ENCODE results near the gene DHX34.
"Not testable (repeated sequence)": the region's sequence is repeated elsewhere in the genome, so short reads cannot be mapped to it uniquely, and the experiment has no call there.

DHX34 gene

GRCh38 chr19:47352095-47352494 lies 3.0 kb downstream of the DHX34 start:
- Histone ChIP-seq H3K4me2 (ENCODE audit: low read length) (no peak overlapping the region), H3K27me3 (ENCODE audit: control insufficient read depth, insufficient read depth, low read length) (no peaks in the 10 kb centered on the region), H3K4me3 (ENCODE audit: low read length) (no peak overlapping the region), H3K36me3 (ENCODE audit: insufficient read depth, low read length) (peaks cover 39% of the 10 kb centered on the region), H3K9me3 (replicated peaks; ENCODE audit: low read length) (no peaks in the 10 kb centered on the region), H3K9ac (ENCODE audit: low read depth, low read length) (no peak overlapping the region), H3K4me1 (ENCODE audit: control insufficient read depth, insufficient read depth, low read length) (peaks cover 3% of the 10 kb centered on the region)

DNA sequence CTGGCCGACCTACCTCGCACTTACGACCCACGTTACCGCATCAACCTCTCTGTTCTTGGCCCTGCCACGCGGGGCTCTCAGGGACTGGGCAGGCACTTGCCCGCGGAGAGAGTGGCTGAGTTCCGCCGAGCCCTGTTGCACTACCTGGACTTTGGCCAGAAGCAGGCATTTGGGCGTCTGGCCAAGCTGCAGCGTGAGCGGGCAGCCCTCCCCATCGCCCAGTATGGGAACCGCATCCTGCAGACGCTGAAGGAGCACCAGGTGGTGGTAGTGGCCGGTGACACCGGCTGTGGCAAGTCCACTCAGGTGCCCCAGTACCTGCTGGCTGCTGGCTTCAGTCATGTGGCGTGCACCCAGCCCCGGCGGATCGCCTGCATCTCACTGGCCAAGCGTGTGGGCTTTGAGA lies 4.2 kb downstream of the DHX34 start:
- no peak overlapping the region for H3K4me2 ChIP-seq (ENCODE audit: low read length)
- H3K27me3 ChIP-seq (ENCODE audit: control insufficient read depth, insufficient read depth, low read length), result no peaks in the 10 kb centered on the region
- H3K36me3 ChIP-seq (ENCODE audit: insufficient read depth, low read length), result peaks cover 51% of the 10 kb centered on the region
- no peak overlapping the region for H3K9ac ChIP-seq (ENCODE audit: low read depth, low read length)
- H3K9me3 ChIP-seq (replicated peaks; ENCODE audit: low read length), result no peaks in the 10 kb centered on the region
- H3K4me1 ChIP-seq (ENCODE audit: control insufficient read depth, insufficient read depth, low read length), result peaks cover 3% of the 10 kb centered on the region
- no peak overlapping the region for H3K4me3 ChIP-seq (ENCODE audit: low read length)

DNA sequence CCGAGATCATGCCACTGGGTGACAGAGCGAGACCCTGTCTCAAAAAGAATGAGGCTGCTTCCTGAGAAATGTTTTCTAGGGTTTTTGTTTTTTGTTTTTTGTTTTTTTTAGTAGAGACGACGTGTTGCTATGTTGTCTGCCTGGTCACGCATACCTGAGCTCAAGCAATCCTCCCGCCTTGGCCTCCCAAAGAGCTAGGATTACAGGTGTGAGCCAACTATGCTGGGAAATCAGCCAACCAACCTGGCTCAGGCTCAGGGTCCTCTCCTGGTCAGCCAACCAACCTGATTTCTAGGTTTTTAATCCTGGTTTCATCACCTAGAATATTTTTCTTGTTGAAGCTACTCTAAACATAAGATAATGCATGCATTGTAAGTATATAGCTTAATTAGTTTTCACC lies 7.8 kb downstream of the DHX34 start:
- Histone ChIP-seq H3K9me3 (replicated peaks; ENCODE audit: low read length) (no peaks in the 10 kb centered on the region), H3K4me3 (ENCODE audit: low read length) (no peak overlapping the region), H3K27me3 (ENCODE audit: control insufficient read depth, insufficient read depth, low read length) (no peaks in the 10 kb centered on the region), H3K36me3 (ENCODE audit: insufficient read depth, low read length) (peaks cover 77% of the 10 kb centered on the region), H3K9ac (ENCODE audit: low read depth, low read length) (no peak overlapping the region), H3K4me2 (ENCODE audit: low read length) (no peak overlapping the region), H3K4me1 (ENCODE audit: control insufficient read depth, insufficient read depth, low read length) (no peaks in the 10 kb centered on the region)

DNA sequence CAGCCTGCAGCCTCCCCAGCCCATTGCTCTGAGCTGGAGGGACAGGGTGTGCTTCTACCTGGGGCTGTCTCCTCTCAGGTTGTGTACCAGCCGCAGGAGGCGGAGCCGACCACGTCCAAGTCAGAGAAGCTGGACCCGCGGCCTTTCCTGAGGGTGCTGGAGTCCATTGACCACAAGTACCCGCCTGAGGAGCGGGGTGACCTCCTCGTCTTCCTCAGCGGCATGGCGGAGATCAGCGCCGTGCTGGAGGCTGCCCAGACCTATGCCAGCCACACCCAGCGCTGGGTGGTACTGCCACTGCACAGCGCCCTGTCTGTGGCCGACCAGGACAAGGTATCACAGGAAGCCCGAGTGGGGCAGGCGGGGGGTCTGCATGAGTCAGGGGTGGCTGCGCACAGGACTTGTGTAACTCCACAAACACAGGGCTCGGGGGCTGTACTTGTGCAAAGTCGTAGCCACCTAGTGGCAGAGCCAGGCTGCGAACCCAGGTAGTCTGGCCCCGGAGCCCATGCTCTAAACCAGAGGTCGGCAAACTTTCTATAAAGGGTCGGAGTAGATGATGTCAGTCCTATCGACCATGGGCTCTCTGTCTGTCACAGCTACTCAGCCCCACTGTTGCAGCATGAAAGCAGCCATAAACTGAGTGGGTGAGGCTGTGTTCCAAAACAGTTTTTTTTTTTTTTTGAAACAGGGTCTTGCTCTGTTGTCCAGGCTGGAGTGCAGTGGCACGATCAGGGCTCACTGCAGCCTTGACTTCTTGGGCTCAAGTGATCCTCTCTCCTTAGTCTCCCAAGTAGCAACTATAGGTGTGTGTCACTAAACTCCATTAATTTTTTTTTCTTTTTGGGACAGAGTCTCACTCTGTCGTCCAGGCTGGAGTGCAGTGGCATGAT lies 8.9 kb downstream of the DHX34 start:
- H3K36me3 ChIP-seq (ENCODE audit: insufficient read depth, low read length), result peaks cover 71% of the 10 kb centered on the region
- no peak overlapping the region for H3K9ac ChIP-seq (ENCODE audit: low read depth, low read length)
- H3K4me3 ChIP-seq (ENCODE audit: low read length), result no peak overlapping the region
- no peaks in the 10 kb centered on the region for H3K9me3 ChIP-seq (replicated peaks; ENCODE audit: low read length)
- no peaks in the 10 kb centered on the region for H3K27me3 ChIP-seq (ENCODE audit: control insufficient read depth, insufficient read depth, low read length)
- H3K4me1 ChIP-seq (ENCODE audit: control insufficient read depth, insufficient read depth, low read length), result no peaks in the 10 kb centered on the region
- H3K4me2 ChIP-seq (ENCODE audit: low read length), result no peak overlapping the region

DNA sequence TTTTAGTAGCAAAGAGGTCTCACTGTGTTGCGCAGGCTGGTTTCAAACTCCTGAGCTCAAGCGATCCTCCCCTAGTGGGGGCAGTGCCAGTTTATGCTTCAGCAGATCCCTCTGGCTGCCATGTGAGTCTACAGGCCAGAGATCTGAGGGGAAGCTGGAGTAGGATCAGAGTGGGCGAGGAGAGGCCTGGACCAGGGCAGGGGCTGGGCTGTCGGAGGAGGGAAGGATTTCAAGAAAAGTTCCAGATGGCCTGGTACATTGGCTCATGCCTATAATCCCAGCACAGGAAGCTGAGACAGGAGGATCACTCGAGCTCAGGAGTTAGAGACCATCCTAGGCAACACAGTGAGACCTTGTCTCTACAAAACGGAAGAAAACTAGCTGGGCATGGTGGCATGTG lies 9.8 kb downstream of the DHX34 start:
- no peak overlapping the region for H3K4me3 ChIP-seq (ENCODE audit: low read length)
- peaks cover 69% of the 10 kb centered on the region for H3K36me3 ChIP-seq (ENCODE audit: insufficient read depth, low read length)
- no peak overlapping the region for H3K9ac ChIP-seq (ENCODE audit: low read depth, low read length)
- no peaks in the 10 kb centered on the region for H3K27me3 ChIP-seq (ENCODE audit: control insufficient read depth, insufficient read depth, low read length)
- H3K4me2 ChIP-seq (ENCODE audit: low read length), result no peak overlapping the region
- H3K9me3 ChIP-seq (replicated peaks; ENCODE audit: low read length), result no peaks in the 10 kb centered on the region
- H3K4me1 ChIP-seq (ENCODE audit: control insufficient read depth, insufficient read depth, low read length), result peaks cover 6% of the 10 kb centered on the region

DNA sequence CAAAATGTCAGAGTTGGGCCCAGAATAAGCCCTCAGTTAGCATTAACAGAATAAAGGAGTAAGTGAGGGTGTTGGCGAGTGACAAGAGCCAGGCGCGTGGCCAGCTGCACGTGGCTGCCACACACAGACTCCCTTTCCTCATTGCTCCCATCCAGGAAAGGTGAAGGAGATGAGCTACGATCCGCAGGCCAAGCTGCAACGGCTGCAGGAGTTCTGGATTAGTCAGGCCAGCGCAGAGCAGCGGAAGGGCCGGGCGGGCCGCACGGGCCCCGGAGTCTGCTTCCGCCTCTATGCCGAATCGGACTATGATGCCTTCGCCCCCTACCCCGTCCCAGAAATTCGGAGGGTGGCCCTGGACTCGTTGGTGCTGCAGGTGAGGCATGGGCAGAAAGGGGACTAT lies 13.2 kb downstream of the DHX34 start:
- peaks cover 62% of the 10 kb centered on the region for H3K36me3 ChIP-seq (ENCODE audit: insufficient read depth, low read length)
- H3K4me1 ChIP-seq (ENCODE audit: control insufficient read depth, insufficient read depth, low read length), result peaks cover 14% of the 10 kb centered on the region
- H3K27me3 ChIP-seq (ENCODE audit: control insufficient read depth, insufficient read depth, low read length), result no peaks in the 10 kb centered on the region
- H3K4me2 ChIP-seq (ENCODE audit: low read length), result no peak overlapping the region
- H3K9ac ChIP-seq (ENCODE audit: low read depth, low read length), result no peak overlapping the region
- H3K9me3 ChIP-seq (replicated peaks; ENCODE audit: low read length), result no peaks in the 10 kb centered on the region
- no peak overlapping the region for H3K4me3 ChIP-seq (ENCODE audit: low read length)

GRCh38 chr19:47363758-47364531 lies 14.8 kb downstream of the DHX34 start:
- H3K4me2 ChIP-seq (ENCODE audit: low read length), result peak overlapping the region; percentile 28

GRCh38 chr19:47365455-47365854 lies 16.3 kb downstream of the DHX34 start:
- peaks cover 49% of the 10 kb centered on the region for H3K36me3 ChIP-seq (ENCODE audit: insufficient read depth, low read length)
- H3K27me3 ChIP-seq (ENCODE audit: control insufficient read depth, insufficient read depth, low read length); H3K9ac ChIP-seq (ENCODE audit: low read depth, low read length); H3K9me3 ChIP-seq (replicated peaks; ENCODE audit: low read length); H3K4me3 ChIP-seq (ENCODE audit: low read length); H3K4me2 ChIP-seq (ENCODE audit: low read length): not testable (repeated sequence)
- H3K4me1 ChIP-seq (ENCODE audit: control insufficient read depth, insufficient read depth, low read length), result peaks cover 23% of the 10 kb centered on the region

More at GRCh38 chr19:47363758-47364531, 14.8 kb downstream of the DHX34 start:
- Histone ChIP-seq H3K36me3 (ENCODE audit: insufficient read depth, low read length) (peaks cover 50% of the 10 kb centered on the region), H3K4me1 (ENCODE audit: control insufficient read depth, insufficient read depth, low read length) (peaks cover 14% of the 10 kb centered on the region), H3K4me3 (ENCODE audit: low read length) (no peak overlapping the region), H3K27me3 (ENCODE audit: control insufficient read depth, insufficient read depth, low read length) (no peaks in the 10 kb centered on the region), H3K9me3 (replicated peaks; ENCODE audit: low read length) (no peaks in the 10 kb centered on the region), H3K9ac (ENCODE audit: low read depth, low read length) (no peak overlapping the region)

DNA sequence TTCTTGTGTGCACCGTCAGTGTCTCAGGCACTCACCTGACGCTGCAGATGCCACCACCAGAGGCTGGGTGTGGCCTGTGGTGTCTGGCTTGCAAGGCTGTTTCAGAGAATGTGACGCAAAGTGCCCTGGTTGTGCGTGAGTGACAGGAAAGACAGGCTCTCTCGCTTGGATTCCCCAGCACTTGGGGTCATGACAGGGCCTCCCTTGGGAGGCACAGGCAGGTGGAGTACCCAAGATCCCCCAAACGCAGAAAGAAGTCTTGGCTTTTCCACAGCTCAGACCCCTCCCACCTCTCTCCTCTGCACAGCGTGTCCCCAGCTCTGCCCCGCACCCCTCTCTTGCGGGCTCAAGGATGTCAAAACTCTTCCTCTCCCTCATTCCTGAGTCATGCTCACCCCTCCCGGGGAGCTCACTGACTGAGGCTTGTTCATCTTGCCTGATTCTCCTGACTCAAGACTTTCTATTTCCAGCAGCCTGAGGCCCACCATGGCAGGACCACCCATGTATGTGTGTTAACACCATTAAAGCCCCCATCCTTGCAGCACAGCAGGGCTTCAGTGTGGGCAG lies 21.0 kb downstream of the DHX34 start:
- peaks cover 56% of the 10 kb centered on the region for H3K36me3 ChIP-seq (ENCODE audit: insufficient read depth, low read length)

DNA sequence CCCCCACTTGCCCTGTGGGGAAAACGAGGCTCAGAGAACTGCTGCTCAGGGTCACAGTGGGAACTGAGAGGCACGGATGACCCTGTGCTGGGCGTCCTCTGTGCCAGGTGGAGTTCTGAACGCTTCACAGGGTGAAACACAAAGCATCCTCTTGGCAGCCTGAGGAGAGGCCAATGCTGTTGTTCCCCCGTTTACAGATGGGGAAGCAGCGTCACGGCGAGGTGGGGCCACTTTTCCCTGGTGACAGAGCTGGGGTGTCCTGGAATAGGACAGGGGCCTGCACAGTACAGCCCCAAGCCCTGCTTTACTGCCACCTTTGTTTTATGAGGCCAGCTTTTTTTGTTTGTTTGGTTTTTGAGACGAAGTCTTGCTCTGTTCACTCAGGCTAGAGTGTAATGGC lies 22.1 kb downstream of the DHX34 start:
- H3K4me2 ChIP-seq (ENCODE audit: low read length), result no peak overlapping the region
- H3K9me3 ChIP-seq (replicated peaks; ENCODE audit: low read length), result no peaks in the 10 kb centered on the region
- peaks cover 17% of the 10 kb centered on the region for H3K4me1 ChIP-seq (ENCODE audit: control insufficient read depth, insufficient read depth, low read length)
- H3K27me3 ChIP-seq (ENCODE audit: control insufficient read depth, insufficient read depth, low read length), result no peaks in the 10 kb centered on the region
- peaks cover 62% of the 10 kb centered on the region for H3K36me3 ChIP-seq (ENCODE audit: insufficient read depth, low read length)
- H3K4me3 ChIP-seq (ENCODE audit: low read length), result no peak overlapping the region
- no peak overlapping the region for H3K9ac ChIP-seq (ENCODE audit: low read depth, low read length)

More for the DNA sequence above, 21.0 kb downstream of the DHX34 start:
- no peak overlapping the region for H3K4me3 ChIP-seq (ENCODE audit: low read length)
- no peaks in the 10 kb centered on the region for H3K27me3 ChIP-seq (ENCODE audit: control insufficient read depth, insufficient read depth, low read length)
- H3K4me2 ChIP-seq (ENCODE audit: low read length), result peak overlapping the region; percentile 43
- H3K9ac ChIP-seq (ENCODE audit: low read depth, low read length), result no peak overlapping the region
- H3K4me1 ChIP-seq (ENCODE audit: control insufficient read depth, insufficient read depth, low read length), result peaks cover 17% of the 10 kb centered on the region
- H3K9me3 ChIP-seq (replicated peaks; ENCODE audit: low read length), result no peaks in the 10 kb centered on the region

DNA sequence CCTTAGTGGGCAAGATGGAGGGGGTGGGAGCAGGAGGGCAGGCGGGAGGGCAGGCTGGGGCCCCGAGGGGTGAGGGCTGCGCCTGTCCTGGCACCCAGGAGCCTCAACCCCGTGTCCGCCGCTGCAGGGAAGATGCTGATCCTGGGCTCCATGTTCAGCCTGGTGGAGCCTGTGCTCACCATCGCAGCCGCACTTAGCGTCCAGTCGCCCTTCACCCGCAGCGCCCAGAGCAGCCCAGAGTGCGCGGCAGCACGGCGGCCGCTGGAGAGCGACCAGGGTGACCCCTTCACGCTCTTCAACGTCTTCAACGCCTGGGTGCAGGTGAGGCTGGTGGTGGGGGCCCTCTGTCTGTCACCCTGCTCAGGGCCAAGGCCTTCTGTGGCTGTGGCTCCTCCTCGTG lies 23.5 kb downstream of the DHX34 start:
- H3K36me3 ChIP-seq (ENCODE audit: insufficient read depth, low read length), result peaks cover 75% of the 10 kb centered on the region
- no peak overlapping the region for H3K9ac ChIP-seq (ENCODE audit: low read depth, low read length)
- no peaks in the 10 kb centered on the region for H3K27me3 ChIP-seq (ENCODE audit: control insufficient read depth, insufficient read depth, low read length)
- H3K9me3 ChIP-seq (replicated peaks; ENCODE audit: low read length), result no peaks in the 10 kb centered on the region
- no peak overlapping the region for H3K4me2 ChIP-seq (ENCODE audit: low read length)
- no peak overlapping the region for H3K4me3 ChIP-seq (ENCODE audit: low read length)
- peaks cover 17% of the 10 kb centered on the region for H3K4me1 ChIP-seq (ENCODE audit: control insufficient read depth, insufficient read depth, low read length)

Data from skeletal muscle satellite cell (primary cell).